AG09319 (cell line): ENCODE data around the gene TTYH3.
A peak's percentile ranks its signal among the peaks of the same experiment; 100 is the strongest.
"Not testable (repeated sequence)": the region's sequence is repeated elsewhere in the genome, so short reads cannot be mapped to it uniquely, and the experiment has no call there.

ENCODE experiments used
- DNase-seq: peaks from one replicate; pipeline ENCODE4 v3.0.0-alpha.2; 2010; ENCODE audit warnings: low read depth; ENCODE audit errors: extremely low read depth
- TF ChIP-seq, protein P1 (sequence below): IDR thresholded peaks from 2 replicates; pipeline ENCODE4 v1.5.1; 2011; ENCODE audit warnings: low read depth, mild to moderate bottlenecking, inconsistent platforms, low read length, moderate library complexity

The TTYH3 gene

DNA sequence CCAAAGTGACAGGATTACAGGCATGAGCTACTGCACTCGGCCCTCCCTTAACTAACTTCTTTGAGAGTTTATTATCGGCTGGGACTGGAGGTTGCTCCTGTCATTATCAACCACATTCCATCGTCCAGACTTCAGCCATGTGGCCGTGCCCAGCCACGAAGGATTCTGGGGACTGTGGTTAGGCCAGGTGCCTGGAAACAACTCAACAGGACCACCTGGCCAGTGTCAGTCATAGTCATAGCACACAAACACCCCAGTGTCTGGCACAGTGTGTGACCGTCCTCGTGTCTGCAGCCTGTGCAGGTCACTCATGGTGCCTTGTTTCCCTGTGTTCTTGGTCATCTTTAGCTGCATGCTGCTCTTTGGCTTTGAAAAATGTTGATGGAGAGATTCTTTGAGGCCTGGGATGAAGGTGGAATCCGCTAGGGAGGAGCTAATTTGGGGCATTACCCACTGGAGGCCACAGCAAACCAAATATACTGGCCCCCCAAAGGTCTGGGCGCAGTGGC lies 43.5 kb downstream of the TTYH3 start:
- no peak for DNase-seq
- TF ChIP-seq, protein P1, sequence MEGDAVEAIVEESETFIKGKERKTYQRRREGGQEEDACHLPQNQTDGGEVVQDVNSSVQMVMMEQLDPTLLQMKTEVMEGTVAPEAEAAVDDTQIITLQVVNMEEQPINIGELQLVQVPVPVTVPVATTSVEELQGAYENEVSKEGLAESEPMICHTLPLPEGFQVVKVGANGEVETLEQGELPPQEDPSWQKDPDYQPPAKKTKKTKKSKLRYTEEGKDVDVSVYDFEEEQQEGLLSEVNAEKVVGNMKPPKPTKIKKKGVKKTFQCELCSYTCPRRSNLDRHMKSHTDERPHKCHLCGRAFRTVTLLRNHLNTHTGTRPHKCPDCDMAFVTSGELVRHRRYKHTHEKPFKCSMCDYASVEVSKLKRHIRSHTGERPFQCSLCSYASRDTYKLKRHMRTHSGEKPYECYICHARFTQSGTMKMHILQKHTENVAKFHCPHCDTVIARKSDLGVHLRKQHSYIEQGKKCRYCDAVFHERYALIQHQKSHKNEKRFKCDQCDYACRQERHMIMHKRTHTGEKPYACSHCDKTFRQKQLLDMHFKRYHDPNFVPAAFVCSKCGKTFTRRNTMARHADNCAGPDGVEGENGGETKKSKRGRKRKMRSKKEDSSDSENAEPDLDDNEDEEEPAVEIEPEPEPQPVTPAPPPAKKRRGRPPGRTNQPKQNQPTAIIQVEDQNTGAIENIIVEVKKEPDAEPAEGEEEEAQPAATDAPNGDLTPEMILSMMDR, result no peak

DNA sequence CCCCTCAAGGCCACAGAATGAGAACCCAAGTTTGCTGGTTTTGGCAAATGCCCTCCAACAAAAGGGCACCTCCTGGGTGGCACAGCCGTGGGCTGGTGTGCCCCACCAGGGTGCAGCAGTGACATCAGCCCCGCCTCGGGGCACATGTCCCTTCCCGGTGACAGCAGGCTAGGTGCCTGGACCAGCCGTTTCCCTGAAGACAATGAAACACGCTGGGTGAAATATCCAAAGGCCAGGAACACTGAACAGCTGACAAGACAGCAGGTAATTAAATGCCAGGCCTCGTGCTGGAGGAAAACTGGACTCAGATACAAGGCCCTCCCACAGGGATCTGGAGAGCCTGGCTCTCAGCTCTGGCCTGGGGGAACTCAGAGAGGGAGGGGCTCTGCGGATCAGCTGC lies 44.8 kb downstream of the TTYH3 start:
- DNase-seq, result not testable (repeated sequence)

DNA sequence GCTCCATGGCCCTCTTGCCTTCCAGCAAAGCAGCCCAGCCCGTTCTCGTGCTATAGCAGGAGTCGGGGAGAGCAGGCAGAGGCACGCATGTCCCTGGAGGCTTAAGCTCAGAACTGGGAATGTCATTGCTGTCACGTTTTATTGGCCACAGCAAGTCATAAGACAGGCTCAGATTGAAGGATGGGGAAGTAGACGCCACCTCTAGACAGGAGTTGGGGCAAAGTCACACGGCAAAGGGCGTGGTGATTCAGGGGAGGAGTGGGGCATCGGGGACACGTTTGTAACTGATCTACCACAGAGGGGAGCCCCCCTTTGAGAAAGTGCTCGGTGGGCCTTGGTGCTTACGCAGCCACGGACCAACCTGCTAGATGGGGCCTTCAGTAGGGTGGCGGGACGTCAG lies 46.7 kb downstream of the TTYH3 start:
- not testable (repeated sequence) for DNase-seq

GRCh38 chr7:2679135-2680127 lies 47.6 kb downstream of the TTYH3 start:
- DNase-seq, result not testable (repeated sequence)

DNA sequence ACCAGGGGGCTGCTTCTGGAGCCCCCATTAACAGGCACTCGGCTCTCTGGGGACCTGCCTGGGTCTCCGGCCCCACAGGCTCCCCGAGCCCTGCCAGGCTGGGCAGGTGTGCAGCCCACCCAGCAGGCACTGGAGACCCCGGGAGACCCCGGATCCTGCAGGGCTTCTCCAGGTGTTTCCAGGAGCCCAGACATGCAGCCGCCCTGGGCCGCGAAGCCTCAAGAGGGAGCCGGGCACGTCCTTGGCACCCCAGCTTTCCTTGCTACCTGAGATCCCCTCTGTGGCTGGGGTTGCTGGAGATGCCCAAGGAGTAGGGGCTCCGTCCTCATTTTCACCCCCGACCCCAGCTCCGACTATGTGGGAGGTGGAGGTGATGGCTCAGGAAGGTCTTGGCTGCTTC lies 48.5 kb downstream of the TTYH3 start:
- TF ChIP-seq, protein P1, result no peak
- DNase-seq, result no peak

DNA sequence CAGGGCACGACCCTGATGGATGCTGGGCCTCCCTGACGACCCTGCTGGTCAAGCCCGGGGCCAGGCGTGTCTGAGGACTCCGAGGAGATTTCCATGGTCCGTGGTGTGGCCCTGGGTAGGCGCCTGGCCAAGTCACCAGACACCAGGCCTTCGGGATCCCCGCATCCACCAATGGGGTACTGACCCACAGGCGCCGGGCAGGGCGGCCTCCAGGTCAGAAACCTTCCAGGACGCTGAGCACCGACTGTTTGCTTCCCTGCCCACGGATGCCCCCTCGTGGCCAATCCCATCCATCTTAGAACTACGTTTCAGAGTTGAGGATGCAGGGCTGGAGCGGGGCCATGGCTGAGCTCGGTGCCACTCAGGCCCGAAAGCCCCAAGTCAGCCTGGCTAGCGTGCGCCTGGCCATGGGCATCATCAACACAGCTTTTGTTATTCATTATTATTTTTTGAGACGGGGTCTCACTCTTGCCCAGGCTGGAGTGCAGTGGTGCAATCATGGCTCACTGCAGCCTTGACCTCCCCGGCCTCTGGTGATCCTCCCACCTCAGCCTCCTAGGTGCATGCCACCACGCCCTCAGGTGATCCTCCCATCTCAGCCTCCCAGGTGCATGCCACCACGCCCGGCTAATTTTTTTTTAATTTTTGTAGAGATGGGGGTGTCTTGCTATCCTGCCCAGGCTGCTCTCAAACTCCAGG lies 49.2 kb downstream of the TTYH3 start:
- no peak for DNase-seq

GRCh38 chr7:2681929-2682799 lies 50.4 kb downstream of the TTYH3 start:
- DNase-seq, result no peak

More for the DNA sequence above, 49.2 kb downstream of the TTYH3 start:
- TF ChIP-seq, protein P1, result peak; percentile 82

GRCh38 chr7:2684501-2684900 lies 52.7 kb downstream of the TTYH3 start:
- no peak for DNase-seq
- TF ChIP-seq, protein P1, result no peak

More at GRCh38 chr7:2681929-2682799, 50.4 kb downstream of the TTYH3 start:
- TF ChIP-seq, protein P1, result no peak
